GM19351 (cell line): ENCODE data around the gene AHSP.
"Not testable (repeated sequence)": the region's sequence is repeated elsewhere in the genome, so short reads cannot be mapped to it uniquely, and the experiment has no call there.

Source experiments
- ATAC-seq: cut with Tn5 transposase; IDR thresholded peaks from one replicate; pipeline ENCODE4 v1.9.1; 2021; ENCODE audit warnings: mild to moderate bottlenecking, moderate library complexity; ENCODE audit not compliant: unreplicated experiment

AHSP gene

DNA sequence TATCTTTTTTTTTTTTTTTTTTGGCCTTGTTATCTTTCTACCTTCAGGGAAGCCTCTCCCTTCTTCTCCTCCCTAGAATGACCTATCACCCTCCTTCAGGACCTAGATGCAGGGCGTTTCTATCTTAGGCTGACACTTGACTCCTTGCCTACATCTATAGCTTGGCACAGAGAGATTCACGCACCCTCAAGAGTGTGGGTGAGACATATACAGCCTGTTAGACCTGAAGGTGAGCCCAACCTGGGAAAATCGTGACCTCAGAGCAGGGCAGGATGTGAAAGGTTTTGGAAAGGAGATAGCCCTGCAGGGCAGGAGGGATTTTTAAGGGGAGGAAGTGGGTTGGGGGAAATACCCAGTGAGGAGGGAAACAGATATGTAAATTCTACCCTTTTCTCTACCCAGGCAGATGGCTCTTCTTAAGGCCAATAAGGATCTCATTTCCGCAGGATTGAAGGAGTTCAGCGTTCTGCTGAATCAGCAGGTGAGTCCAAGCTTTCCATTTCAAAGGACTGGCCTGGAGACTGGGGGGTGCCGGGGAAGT lies at the start of gene AHSP:
TSS of gene AHSP (plus strand) at position 167 of the 541 bp plus-strand sequence. CDS start at position 407, 240 bp downstream.
- no peak for ATAC-seq

GRCh38 chr16:31478956-31479355 lies 48.7 kb upstream of the AHSP start:
- no peak for ATAC-seq

DNA sequence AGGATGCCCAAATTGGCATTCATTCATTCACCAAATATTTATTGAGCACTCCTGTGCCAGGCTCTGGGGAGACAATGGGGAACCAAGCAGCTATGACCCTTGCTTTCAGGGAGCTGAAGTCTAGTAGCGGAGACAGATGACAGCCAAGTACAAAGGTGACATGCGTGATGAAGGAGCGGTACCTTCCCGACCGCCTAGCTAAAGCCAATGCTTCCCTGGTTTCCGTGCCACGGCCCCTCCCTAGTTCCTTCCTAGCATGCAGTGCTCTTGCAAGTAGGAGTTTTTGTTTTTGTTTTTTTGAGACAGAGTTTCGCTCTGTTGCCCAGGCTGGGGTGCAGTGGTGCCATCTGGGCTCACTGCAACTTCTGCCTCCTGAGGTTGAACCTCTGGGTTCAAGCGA lies 47.9 kb upstream of the AHSP start:
- no peak for ATAC-seq

DNA sequence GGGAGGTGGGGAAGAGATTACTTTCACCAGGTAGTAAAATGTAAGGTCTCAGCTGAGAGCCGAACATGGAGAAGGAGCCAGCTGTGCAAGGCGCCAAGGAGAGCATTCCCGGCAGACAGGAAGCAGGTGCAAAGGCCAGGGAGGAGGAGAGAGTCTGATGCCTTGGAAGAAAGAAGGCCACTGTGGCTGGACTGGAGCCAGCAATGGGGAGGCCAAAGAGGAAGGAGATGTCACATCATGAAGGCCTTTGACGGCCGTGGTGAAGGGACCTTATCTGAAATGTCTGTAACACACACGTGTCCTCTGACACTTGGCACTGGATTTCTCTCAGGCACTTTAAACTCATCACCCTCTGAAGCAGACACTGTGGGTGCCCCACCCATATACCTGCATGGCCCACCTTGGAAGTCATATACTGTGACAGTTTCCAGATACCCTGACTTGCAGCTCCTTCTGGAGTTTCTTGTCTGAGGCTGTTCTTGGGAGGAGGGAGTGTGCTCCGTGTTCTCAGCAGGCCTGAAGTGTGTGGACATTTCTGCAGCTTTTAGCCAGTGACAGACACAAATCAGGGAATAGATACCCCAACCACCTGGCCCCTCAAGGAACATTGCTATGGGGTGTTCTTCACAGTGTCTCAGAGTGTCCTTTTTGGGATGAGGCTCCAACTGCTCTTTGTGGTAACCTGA lies 46.7 kb upstream of the AHSP start:
- ATAC-seq: no peak

- ATAC-seq: no peak
Observed at GRCh38 chr16:31483081-31483480, 44.6 kb upstream of the AHSP start, which contains the start of gene SLC5A2. Gene SLC5A2, plus strand, starts transcription at chr16:31483123. Its CDS starts 14 bp downstream, at chr16:31483137.

GRCh38 chr16:31484048-31484447 lies 43.7 kb upstream of the AHSP start:
- ATAC-seq: not testable (repeated sequence)

DNA sequence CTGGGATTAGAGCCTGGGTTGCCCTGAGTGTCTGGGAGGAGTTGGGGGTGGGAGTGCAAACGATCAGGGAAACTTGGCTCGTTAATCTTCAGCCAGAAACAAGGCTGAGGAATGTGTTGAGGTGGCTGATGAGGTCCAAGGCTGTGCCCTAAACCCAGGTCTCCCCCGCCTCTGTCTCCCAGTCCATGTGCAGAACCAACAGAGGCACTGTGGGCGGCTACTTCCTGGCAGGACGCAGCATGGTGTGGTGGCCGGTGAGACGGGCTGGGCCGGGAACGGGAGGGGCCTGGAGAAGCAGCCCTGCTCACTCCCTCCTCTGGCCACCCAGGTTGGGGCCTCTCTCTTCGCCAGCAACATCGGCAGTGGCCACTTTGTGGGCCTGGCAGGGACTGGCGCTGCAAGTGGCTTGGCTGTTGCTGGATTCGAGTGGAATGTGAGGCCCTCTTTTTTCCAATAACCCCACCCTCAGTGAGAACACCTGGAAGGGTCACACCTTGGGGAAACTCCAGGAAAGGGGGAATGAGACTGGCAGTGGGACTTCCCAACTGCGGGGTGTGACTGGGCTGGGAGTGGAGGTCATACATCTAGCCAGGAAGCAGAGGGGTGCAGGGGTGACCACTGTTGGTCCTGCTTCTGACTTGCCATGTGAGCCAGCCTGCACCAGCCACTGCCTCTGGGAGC lies 43.1 kb upstream of the AHSP start:
- ATAC-seq: no peak

- ATAC-seq: no peak
Observed at GRCh38 chr16:31485571-31485970, 42.1 kb upstream of the AHSP start.

- ATAC-seq: no peak
Observed at GRCh38 chr16:31486045-31486444, 41.7 kb upstream of the AHSP start.

- no peak for ATAC-seq
Observed at GRCh38 chr16:31487071-31487719, 40.5 kb upstream of the AHSP start.

GRCh38 chr16:31487720-31488467 lies 39.8 kb upstream of the AHSP start:
- peak; percentile 90 for ATAC-seq

DNA sequence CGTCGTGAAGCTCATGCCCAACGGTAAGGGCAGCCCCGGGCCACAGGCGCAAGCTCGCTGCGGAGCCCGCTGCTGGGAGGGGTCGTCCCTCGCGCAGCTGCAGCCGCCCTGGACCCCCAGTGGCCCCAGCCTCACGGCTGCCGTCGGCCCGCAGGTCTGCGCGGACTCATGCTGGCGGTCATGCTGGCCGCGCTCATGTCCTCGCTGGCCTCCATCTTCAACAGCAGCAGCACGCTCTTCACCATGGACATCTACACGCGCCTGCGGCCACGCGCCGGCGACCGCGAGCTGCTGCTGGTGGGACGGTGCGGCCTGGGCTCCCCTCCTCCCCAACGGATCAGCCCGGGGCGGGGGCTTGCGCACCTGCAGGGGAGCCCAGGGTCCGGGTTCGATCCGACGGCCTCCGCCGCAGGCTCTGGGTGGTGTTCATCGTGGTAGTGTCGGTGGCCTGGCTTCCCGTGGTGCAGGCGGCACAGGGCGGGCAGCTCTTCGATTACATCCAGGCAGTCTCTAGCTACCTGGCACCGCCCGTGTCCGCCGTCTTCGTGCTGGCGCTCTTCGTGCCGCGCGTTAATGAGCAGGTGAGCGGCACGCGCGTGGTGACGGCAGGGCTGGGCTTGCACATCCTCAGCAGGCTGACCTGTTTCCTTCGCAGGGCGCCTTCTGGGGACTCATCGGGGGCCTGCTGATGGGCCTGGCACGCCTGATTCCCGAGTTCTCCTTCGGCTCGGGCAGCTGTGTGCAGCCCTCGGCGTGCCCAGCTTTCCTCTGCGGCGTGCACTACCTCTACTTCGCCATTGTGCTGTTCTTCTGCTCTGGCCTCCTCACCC lies 39.0 kb upstream of the AHSP start:
- no peak for ATAC-seq

DNA sequence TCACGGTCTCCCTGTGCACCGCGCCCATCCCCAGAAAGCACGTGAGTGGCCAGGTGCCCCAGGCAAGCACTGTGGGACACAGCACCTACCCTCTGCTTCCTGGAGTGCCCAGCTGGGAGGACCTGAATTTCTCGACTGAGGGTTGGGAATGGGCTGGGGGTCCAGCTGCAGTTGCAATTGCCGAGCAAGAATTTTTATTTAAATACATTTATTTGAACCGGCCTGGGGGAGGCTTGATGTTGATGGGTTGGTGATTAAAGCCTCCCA lies 38.5 kb upstream of the AHSP start:
- ATAC-seq: no peak

DNA sequence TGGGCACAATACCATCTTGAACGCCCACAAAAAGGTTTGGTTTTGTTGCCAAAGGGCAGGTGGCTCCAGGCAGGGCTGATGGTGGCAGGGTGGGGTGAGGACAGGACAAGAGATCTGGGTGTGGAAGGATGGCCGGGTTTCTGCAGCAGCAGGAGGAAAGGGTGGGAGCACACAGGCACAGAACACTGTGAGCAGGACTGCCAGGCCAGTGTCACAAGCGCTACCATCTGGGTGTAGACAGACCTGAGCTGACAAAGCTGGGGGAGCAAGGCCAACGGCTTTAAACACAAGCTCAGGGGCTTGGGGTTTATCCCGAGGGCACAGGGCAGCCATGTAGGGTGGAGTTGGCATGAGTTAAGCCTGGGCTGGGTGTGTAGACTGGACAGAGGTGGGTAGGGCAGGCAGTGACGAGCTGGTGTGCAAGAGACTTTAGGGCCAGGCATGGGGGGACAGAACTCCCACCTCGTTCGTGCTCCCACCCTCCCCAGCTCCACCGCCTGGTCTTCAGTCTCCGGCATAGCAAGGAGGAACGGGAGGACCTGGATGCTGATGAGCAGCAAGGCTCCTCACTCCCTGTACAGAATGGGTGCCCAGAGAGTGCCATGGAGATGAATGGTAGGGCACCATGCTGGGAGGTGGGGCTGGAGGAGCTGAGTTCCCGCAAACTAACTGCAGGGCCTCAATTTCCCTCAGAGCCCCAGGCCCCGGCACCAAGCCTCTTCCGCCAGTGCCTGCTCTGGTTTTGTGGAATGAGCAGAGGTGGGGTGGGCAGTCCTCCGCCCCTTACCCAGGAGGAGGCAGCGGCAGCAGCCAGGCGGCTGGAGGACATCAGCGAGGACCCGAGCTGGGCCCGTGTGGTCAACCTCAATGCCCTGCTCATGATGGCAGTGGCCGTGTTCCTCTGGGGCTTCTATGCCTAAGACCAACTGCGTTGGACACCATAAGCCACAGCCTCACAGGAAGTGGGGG lies 37.8 kb upstream of the AHSP start:
- no peak for ATAC-seq

GRCh38 chr16:31491778-31492418 lies 35.8 kb upstream of the AHSP start:
- no peak for ATAC-seq

- ATAC-seq: no peak
Observed at GRCh38 chr16:31493506-31494125, 34.1 kb upstream of the AHSP start.

DNA sequence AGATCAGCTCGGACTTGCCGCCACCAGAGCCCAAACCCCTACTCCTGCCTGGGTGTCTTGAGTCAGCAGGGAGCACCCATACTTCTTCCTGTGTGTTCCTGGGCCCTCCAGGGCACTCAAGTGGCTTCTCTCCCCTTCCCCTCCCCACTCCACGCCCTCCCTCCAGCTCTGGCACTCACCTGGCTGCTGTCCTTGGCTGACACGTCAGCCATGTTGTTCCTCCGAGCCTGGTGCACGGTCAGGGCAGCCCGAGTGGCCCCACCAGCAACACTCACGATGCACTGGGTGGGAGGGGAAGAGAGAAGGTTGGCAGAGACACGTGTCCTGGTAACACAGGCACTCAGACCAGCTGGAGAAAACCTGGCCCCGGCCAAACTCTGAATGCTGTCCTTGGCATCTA lies 31.0 kb upstream of the AHSP start:
- no peak for ATAC-seq

- no peak for ATAC-seq
Observed at GRCh38 chr16:31498493-31498892, 29.2 kb upstream of the AHSP start.
